ENCODE measurements around the gene SLC24A3. TPM values are rescaled to one million over a fixed set of nuclear protein-coding genes. Genes with fewer than 3 reads are reported as not detected.

Gene SLC24A3
- total RNA-seq, 1 donor from 2014 or later = 0.79 TPM

DNA sequence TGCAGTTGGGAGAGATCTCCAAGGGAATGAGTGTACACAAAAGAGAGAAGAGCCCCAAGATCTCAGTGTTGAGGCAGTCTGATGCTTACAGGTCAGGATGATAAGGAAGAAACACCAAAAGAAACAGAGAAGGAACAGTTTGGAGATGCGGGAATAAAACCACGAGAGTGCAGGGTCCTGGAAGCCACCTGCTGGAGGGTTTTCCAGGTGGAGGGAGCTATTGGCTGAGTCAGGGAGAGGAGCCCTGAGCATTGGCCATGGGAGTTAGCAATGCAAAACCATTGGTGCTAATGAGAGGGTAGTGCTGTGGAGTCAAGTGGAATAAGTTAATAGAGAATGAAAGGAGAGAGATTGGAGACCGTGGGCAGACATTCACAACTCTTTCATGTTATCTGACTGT lies 506.4 kb downstream of the SLC24A3 start:
- Histone ChIP-seq H3K27me3 (ENCODE audit: insufficient read depth, low read length) (peaks cover 3% of the 10 kb centered on the region), H3K27ac (ENCODE audit: low read depth, low read length) (no peak overlapping the region), H3K4me2 (ENCODE audit: low read length) (no peak overlapping the region), H3K9ac (ENCODE audit: low read length) (no peak overlapping the region), H2AFZ (ENCODE audit: low read depth, low read length) (no peak overlapping the region), H3K9me3 (ENCODE audit: insufficient read depth, low read depth, low read length) (no peaks in the 10 kb centered on the region), H3K79me2 (ENCODE audit: insufficient read depth, low read length) (no peaks in the 10 kb centered on the region), H3K4me3 (ENCODE audit: insufficient read depth, low read depth, low read length) (no peak overlapping the region), H4K20me1 (ENCODE audit: insufficient read depth, low read length) (no peaks in the 10 kb centered on the region), H3K36me3 (ENCODE audit: insufficient read depth, low read length) (no peaks in the 10 kb centered on the region), H3K4me1 (ENCODE audit: insufficient read depth, low read length) (no peaks in the 10 kb centered on the region)
- no peaks in the 10 kb centered on the region for H3K36me3 Mint-ChIP-seq (ENCODE audit: low read depth, unreplicated experiment)
- no peaks in the 10 kb centered on the region for H3K4me1 Mint-ChIP-seq (ENCODE audit: low read depth, unreplicated experiment)
- H3K27me3 Mint-ChIP-seq (ENCODE audit: low read depth, unreplicated experiment) = peaks cover 32% of the 10 kb centered on the region
- no peak overlapping the region for H3K4me3 Mint-ChIP-seq (ENCODE audit: unreplicated experiment)
- DNase-seq (ENCODE audit: low read depth) (no peak), FAIRE-seq (no peak)
- TF ChIP-seq EZH2 (IDR thresholded peaks at IDR 0.05; ENCODE audit: insufficient read depth, low read length) = no peak
- TF ChIP-seq, protein P1, sequence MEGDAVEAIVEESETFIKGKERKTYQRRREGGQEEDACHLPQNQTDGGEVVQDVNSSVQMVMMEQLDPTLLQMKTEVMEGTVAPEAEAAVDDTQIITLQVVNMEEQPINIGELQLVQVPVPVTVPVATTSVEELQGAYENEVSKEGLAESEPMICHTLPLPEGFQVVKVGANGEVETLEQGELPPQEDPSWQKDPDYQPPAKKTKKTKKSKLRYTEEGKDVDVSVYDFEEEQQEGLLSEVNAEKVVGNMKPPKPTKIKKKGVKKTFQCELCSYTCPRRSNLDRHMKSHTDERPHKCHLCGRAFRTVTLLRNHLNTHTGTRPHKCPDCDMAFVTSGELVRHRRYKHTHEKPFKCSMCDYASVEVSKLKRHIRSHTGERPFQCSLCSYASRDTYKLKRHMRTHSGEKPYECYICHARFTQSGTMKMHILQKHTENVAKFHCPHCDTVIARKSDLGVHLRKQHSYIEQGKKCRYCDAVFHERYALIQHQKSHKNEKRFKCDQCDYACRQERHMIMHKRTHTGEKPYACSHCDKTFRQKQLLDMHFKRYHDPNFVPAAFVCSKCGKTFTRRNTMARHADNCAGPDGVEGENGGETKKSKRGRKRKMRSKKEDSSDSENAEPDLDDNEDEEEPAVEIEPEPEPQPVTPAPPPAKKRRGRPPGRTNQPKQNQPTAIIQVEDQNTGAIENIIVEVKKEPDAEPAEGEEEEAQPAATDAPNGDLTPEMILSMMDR (IDR thresholded peaks at IDR 0.05; ENCODE audit: insufficient read depth, low read depth, low read length) = no peak
- H3K9me3 Mint-ChIP-seq (ENCODE audit: unreplicated experiment) = peaks cover 13% of the 10 kb centered on the region
- no peak overlapping the region for H3K27ac Mint-ChIP-seq (ENCODE audit: unreplicated experiment)

DNA sequence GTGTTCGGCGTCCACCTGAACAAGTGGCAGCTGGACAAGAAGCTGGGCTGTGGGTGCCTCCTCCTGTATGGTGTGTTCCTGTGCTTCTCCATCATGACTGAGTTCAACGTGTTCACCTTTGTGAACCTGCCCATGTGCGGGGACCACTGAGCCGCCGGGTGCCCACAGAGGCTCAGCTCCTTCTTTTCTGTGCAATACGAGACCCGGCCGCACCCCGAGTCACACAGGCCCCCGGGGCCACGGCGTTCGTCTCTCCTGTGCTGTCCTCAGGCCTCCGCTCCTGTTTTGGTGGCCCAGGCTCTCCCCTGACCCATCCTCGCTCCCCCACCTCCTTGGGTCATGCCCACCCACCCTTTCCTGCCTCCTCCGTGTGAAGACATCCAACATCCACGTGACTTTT lies 508.5 kb downstream of the SLC24A3 start:
- DNase-seq (ENCODE audit: low read depth) (no peak), FAIRE-seq (no peak)
- Mint-ChIP-seq H3K27ac (ENCODE audit: unreplicated experiment) (no peak overlapping the region), H3K9me3 (ENCODE audit: unreplicated experiment) (peaks cover 13% of the 10 kb centered on the region), H3K27me3 (ENCODE audit: low read depth, unreplicated experiment) (peaks cover 32% of the 10 kb centered on the region), H3K36me3 (ENCODE audit: low read depth, unreplicated experiment) (no peaks in the 10 kb centered on the region), H3K4me1 (ENCODE audit: low read depth, unreplicated experiment) (no peaks in the 10 kb centered on the region), H3K4me3 (ENCODE audit: unreplicated experiment) (no peak overlapping the region)
- no peak overlapping the region for H3K9ac ChIP-seq (ENCODE audit: low read length)
- H3K4me3 ChIP-seq (ENCODE audit: insufficient read depth, low read depth, low read length) = no peak overlapping the region
- H2AFZ ChIP-seq (ENCODE audit: low read depth, low read length) = no peak overlapping the region
- H4K20me1 ChIP-seq (ENCODE audit: insufficient read depth, low read length) = no peaks in the 10 kb centered on the region
- no peaks in the 10 kb centered on the region for H3K4me1 ChIP-seq (ENCODE audit: insufficient read depth, low read length)
- TF ChIP-seq, protein P1 (IDR thresholded peaks at IDR 0.05; ENCODE audit: insufficient read depth, low read depth, low read length) = no peak
- TF ChIP-seq EZH2 (IDR thresholded peaks at IDR 0.05; ENCODE audit: insufficient read depth, low read length) = no peak
- no peaks in the 10 kb centered on the region for H3K79me2 ChIP-seq (ENCODE audit: insufficient read depth, low read length)
- H3K4me2 ChIP-seq (ENCODE audit: low read length) = no peak overlapping the region
- H3K36me3 ChIP-seq (ENCODE audit: insufficient read depth, low read length) = no peaks in the 10 kb centered on the region
- H3K27me3 ChIP-seq (ENCODE audit: insufficient read depth, low read length) = peaks cover 3% of the 10 kb centered on the region
- H3K9me3 ChIP-seq (ENCODE audit: insufficient read depth, low read depth, low read length) = no peaks in the 10 kb centered on the region
- H3K27ac ChIP-seq (ENCODE audit: low read depth, low read length) = no peak overlapping the region

DNA sequence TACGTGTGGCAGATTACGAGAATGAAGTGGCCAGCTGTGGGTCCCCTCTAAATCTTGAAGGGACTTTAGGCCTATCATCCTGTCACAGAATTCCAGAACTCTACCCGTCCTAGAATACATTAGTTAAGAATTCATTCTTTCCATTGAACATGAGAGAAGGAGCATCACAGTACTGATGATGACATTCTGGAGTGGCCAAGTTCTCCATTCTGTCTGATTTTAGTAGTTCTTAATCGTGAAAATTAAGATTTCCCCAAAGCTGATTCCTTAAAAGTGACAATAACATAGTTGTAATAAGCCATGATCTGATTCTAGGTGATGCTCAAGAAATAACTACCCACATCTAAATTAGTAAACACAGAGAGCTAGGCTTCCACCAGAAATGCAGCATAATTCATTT lies 510.6 kb downstream of the SLC24A3 start:
- Histone ChIP-seq H4K20me1 (ENCODE audit: insufficient read depth, low read length) (no peaks in the 10 kb centered on the region), H3K27ac (ENCODE audit: low read depth, low read length) (no peak overlapping the region), H3K9ac (ENCODE audit: low read length) (no peak overlapping the region), H3K9me3 (ENCODE audit: insufficient read depth, low read depth, low read length) (no peaks in the 10 kb centered on the region), H3K36me3 (ENCODE audit: insufficient read depth, low read length) (no peaks in the 10 kb centered on the region), H3K4me2 (ENCODE audit: low read length) (no peak overlapping the region), H3K4me3 (ENCODE audit: insufficient read depth, low read depth, low read length) (no peak overlapping the region), H2AFZ (ENCODE audit: low read depth, low read length) (no peak overlapping the region), H3K79me2 (ENCODE audit: insufficient read depth, low read length) (no peaks in the 10 kb centered on the region), H3K4me1 (ENCODE audit: insufficient read depth, low read length) (no peaks in the 10 kb centered on the region), H3K27me3 (ENCODE audit: insufficient read depth, low read length) (no peaks in the 10 kb centered on the region)
- H3K4me3 Mint-ChIP-seq (ENCODE audit: unreplicated experiment) = no peak overlapping the region
- FAIRE-seq = no peak
- peaks cover 32% of the 10 kb centered on the region for H3K27me3 Mint-ChIP-seq (ENCODE audit: low read depth, unreplicated experiment)
- TF ChIP-seq, protein P1 (IDR thresholded peaks at IDR 0.05; ENCODE audit: insufficient read depth, low read depth, low read length) = no peak
- TF ChIP-seq EZH2 (IDR thresholded peaks at IDR 0.05; ENCODE audit: insufficient read depth, low read length) = no peak
- H3K36me3 Mint-ChIP-seq (ENCODE audit: low read depth, unreplicated experiment) = no peaks in the 10 kb centered on the region
- peaks cover 8% of the 10 kb centered on the region for H3K9me3 Mint-ChIP-seq (ENCODE audit: unreplicated experiment)
- H3K4me1 Mint-ChIP-seq (ENCODE audit: low read depth, unreplicated experiment) = no peaks in the 10 kb centered on the region
- H3K27ac Mint-ChIP-seq (ENCODE audit: unreplicated experiment) = no peak overlapping the region
- DNase-seq (ENCODE audit: low read depth) = no peak

Data from astrocyte (in vitro differentiated cells and primary cell).